HG02981 (cell line): ENCODE results near the gene IRF8.
"Not testable (repeated sequence)": the region's sequence is repeated elsewhere in the genome, so short reads cannot be mapped to it uniquely, and the experiment has no call there.

Experiments
- ATAC-seq: cut with Tn5 transposase; IDR thresholded peaks from one replicate; pipeline ENCODE4 v1.9.1; 2021; ENCODE audit warnings: mild to moderate bottlenecking, moderate library complexity; ENCODE audit not compliant: unreplicated experiment

The IRF8 gene

GRCh38 chr16:85891033-85891775 is 7.8 kb upstream of the IRF8 start:
- no peak for ATAC-seq

GRCh38 chr16:85891776-85892166 is 7.2 kb upstream of the IRF8 start:
- no peak for ATAC-seq

- ATAC-seq: no peak
Observed at GRCh38 chr16:85892760-85893159, 6.2 kb upstream of the IRF8 start.

DNA sequence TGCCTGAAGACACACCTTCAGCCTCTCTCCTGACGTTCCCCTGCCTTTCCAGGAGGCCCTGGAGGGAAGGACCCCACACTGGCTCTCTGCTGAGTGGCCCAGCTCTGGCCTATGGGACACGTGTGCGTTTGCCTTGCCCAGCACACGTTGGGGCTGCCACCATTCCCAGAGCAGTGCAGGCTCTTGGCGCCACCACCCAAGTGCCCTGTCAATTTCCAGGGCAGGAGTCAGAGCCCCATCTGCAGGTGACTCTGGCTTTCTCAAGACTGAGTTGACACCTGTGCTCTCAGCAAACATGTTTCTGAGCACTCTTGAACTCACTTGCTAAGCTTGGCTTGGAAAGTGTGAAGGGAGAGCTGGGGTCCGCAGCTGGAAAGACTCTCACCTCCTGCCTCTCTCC is 4.7 kb upstream of the IRF8 start:
- no peak for ATAC-seq

DNA sequence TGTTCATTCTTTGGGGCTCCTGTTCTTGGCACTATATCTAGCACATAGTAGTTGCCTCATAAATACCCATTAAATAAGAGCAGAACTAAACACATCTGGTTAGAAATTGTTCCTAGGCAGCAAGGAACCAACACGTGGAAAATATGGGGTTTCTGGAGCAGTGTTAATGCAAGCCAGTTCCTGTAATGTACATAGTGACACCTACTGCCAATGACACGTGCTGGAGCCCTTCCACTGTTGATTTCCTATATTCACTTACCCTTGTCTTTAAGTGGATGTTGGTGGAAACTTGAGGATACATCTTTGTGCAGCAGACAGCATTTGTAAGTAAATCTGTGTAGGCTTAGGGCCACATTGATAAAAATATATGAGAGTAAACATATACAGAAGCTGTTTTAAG is 1.6 kb upstream of the IRF8 start:
- no peak for ATAC-seq

- ATAC-seq: no peak
Observed at GRCh38 chr16:85899444-85899843, 482 bp downstream of the IRF8 start.

DNA sequence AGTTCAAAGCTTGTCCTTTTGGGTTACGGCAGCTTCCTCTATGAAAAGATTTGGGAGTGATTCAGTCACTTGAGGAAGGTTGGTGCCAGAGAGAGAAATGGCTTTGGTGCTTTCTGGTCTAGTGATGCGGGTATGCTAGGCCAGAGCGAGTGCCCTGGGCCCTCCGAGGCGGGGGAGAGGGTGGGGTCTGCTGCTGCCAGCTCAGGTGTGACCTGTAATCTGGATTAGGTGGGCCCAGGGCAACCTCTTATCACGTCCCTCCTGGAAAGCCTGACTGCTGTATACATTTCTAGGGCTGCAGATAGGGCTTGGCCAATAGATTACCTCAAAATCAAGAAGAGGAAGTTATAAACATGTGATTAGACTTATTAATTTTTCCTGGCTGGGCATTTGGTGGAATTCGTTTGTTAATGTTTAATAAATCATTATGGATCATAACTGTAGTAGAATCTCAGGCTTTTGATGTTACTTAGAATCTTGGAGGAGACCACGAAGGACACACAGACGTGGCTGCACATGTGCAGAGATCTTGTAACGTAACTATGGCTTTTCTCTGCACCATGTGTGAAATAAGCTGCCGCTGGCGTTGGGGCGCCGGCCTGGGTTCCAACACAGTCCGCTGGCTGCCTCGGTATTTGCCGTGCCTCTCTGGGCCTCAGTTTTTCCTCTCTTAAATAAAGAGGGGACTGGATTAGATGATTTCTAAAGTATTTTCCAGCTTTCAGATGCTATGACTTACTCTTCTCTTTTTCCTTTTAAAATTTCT is 1.2 kb downstream of the IRF8 start:
- ATAC-seq: no peak

DNA sequence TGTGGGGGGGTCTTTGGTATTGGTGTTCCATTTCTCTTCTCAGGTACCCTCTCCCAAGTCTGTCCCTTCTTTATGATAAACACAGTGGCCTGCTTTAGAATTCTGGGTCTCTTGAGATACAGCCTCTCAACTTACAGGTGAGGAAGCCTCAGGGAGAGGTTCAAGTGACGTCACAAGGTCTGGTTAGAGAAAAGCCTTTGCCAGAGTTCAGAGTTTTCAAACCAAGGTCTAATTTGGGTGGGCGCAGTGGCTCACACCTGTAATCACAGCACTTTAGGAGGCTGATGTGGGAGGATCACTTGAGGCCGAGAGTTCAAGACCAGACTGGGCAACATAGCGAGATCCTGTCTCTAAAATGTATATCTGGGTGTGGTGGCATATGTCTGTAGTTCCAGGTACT is 2.1 kb downstream of the IRF8 start:
- no peak for ATAC-seq

DNA sequence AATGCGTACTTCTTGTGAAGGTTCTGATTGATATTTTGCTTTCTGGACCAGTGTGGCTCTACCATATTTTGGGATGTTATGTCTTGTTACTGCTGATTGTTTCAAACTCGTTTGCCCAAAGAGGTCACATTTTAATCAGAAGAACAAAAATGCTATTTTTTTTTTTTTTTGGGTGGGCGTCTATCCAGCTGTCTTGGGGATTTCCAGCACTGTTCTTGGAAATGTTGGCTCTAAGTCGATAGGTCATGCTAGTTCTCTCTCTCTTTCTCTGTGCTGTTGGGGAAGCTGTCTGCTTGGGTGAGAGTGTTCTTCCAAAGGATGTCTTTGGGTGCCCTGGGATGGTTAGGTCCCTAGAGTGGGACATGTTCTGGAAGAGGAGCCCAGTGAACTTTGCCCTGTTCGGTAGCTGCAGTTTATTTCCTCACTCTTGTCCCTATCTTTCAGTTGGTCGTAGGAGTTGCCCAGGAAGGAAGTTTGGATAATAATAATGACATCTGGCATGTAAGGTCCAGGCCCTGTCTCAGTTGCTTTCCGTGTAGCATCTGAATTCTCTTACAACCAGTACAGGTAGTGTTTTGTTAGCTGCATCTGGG is 2.9 kb downstream of the IRF8 start:
- no peak for ATAC-seq

DNA sequence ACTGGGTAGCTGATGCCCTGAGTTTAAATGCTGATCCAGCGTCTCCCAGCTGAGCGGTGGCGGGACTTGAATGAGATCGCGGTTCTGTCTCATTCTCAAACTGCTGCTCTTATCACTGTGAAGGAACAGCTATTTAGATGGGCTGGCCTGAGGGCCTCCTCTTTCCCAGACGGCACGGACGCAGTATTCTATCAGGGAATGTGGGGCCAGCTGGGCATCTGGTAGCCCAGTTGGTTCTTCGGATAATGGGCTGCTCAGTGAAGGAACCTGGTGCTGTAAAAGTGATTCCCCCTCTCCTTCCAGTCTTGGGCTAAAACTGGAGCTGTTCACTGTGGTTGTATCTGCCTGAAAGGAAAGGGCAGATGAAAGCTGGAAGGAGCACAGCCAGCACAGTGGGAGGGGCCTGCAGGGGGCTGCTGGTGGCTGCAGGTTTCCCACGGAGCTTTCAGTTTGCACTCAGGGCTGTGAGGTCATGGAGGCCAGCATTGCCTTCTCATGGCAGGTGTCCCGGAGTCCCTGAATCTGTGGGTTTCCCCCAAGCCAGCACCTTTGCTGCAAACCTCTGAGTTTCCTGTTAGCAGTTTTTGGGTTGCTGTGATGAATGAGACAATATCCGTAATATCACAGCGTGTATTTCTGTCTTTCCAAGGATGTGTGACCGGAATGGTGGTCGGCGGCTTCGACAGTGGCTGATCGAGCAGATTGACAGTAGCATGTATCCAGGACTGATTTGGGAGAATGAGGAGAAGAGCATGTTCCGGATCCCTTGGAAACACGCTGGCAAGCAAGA is 3.6 kb downstream of the IRF8 start:
- peak; percentile 61 for ATAC-seq

GRCh38 chr16:85903559-85903958 is 4.6 kb downstream of the IRF8 start:
- peak; percentile 33 for ATAC-seq

GRCh38 chr16:85905110-85906095 is 6.4 kb downstream of the IRF8 start:
- no peak for ATAC-seq

DNA sequence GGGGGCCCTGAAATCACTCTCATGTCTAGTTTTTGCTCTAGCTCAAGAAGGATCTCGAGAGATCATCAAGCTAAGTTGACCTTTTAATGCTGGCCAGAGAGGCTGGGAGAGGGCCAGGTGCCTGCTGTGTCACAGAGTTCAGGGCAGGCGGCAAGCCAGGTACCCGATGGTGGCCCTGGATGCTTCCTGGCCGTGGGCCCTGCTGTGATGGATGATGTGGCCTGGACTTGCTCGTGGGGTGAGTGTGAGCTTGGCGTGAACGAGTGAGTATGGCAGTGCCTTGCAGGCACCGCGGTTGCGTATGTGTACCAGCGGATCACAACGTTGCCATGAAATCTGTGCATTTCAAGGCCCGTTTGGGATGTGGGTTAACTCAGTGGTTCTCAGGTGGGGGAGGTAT is 7.4 kb downstream of the IRF8 start:
- no peak for ATAC-seq

GRCh38 chr16:85907231-85907630 is 8.3 kb downstream of the IRF8 start:
- not testable (repeated sequence) for ATAC-seq

- no peak for ATAC-seq
Observed at GRCh38 chr16:85908444-85908843, 9.5 kb downstream of the IRF8 start.

DNA sequence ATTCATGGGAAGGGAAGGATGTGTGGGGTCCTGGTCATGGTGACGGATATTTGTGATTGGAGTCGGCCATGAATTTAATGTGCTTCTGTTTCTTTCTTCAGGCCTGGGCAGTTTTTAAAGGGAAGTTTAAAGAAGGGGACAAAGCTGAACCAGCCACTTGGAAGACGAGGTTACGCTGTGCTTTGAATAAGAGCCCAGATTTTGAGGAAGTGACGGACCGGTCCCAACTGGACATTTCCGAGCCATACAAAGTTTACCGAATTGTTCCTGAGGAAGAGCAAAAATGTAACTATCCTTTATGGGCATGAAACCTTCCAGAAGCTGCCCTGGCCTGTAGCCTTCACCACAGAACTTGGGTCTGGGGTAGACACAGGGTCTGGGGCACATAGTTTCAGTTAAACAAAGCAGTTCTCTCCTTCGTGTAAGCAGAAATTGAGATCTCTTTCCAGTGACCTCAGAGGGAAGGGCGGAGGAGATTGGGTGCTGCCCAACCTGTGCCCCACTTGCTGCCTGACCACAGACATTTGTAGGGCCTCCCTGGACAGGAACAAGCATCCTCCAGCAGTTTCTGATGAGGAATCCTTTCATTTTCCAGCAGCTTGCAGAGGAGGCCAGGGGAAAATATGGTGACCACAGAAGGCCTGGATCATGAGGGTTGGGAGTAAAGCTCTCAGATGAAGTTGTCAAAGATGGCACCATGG is 10.1 kb downstream of the IRF8 start:
- no peak for ATAC-seq

DNA sequence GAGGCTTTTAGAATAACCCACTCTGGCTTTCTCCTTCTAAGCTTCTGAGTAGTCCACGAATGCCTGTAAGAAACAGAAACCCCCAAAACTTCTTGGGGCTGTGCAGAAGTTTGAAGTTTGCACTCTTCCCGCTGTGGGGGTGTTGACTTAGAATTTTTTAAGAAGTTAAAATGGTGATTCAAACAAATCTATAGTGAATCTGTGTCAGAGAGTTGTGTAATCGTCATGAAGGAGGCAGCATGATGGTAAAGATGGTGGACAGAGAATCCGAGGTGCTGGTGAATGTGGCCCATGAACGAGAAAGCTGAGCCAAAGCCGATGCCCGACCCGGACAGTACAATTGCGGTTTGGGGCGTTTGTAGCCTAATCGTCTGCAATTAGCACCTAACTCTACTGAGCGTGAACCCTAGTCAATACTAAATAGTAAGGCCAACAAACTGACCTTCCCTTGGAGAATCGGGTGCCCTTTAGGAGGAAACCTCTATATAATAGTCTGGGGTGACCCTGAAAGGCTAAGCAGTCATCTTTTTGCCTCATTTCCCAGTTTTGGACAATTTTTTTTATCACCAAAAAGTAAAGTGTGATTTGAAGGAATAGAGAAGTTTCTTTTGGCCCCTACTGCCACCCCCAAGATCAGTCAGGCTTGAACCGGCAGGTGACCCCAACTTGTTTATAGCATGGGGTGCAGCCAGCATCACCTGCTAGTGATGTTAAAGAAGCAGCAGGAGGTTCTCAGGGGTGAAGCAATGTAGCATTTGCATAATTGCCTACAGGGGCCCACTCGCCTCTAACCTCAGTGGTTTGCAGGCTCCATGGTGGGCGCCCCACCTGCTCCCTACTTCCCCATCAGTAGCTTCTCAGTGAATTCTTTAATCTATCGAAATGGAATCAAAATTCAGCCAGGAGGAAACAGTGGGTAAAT is 11.2 kb downstream of the IRF8 start:
- no peak for ATAC-seq

- no peak for ATAC-seq
Observed at GRCh38 chr16:85910854-85911247, 11.9 kb downstream of the IRF8 start.
